Heart left ventricle (tissue), 16 donors: Measurements from ENCODE around the gene PHGDH. TPM values are rescaled to one million over a fixed set of nuclear protein-coding genes. Genes with fewer than 3 reads are reported as not detected.

ENCODE experiments used
- ATAC-seq, 4 donors: fragments of 200-7000 bp; cut with Tn5 transposase; one replicate each; pipeline ENCODE4 v1.9.1; 2020 to 2022; ENCODE audit warnings: moderate library complexity in 4 of 4, mild to moderate bottlenecking in 3 of 4, moderate number of reproducible peaks in 1 of 4
- DNase-seq, 5 donors: peaks; one replicate each; pipeline ENCODE4 v3.0.0-alpha.2; 2020
- H3K27ac ChIP-seq, 12 donors: fragments of 200-600 bp; sonication (generic) in 4 of 12; one replicate each; pipeline versions ENCODE4 v1.5.0 to v1.8.0; 2016 to 2022; ENCODE audit warnings: mild to moderate bottlenecking in 2 of 12
- H3K27me3 ChIP-seq, 9 donors: fragments of 200-600 bp; sonication (generic) in 2 of 9; one replicate each; pipeline versions ENCODE4 v1.5.1 to v1.8.0; 2016 to 2022; ENCODE audit warnings: mild to moderate bottlenecking in 3 of 9
- H3K36me3 ChIP-seq, 9 donors: fragments of 200-600 bp; sonication (generic) in 2 of 9; one replicate each; pipeline versions ENCODE4 v1.5.0 to v1.8.0; 2018 to 2022; ENCODE audit warnings: mild to moderate bottlenecking in 2 of 9
- H3K4me1 ChIP-seq, 12 donors: fragments of 200-600 bp; sonication (generic) in 4 of 12; one replicate each; pipeline versions ENCODE4 v1.5.0 to v1.8.0; 2016 to 2022; ENCODE audit warnings: mild to moderate bottlenecking in 3 of 12
- H3K4me3 ChIP-seq, 12 donors: fragments of 200-600 bp; sonication (generic) in 4 of 12; one replicate each; pipeline versions ENCODE4 v1.5.0 to v1.8.0; 2017 to 2022; ENCODE audit warnings: mild to moderate bottlenecking in 9 of 12, moderate library complexity in 4 of 12
- H3K9me3 ChIP-seq, 12 donors: fragments of 200-600 bp; sonication (generic) in 4 of 12; one replicate each; pipeline versions ENCODE4 v1.5.0 to v1.8.0; 2016 to 2022; ENCODE audit warnings: mild to moderate bottlenecking in 1 of 12
- POLR2A ChIP-seq, 2 donors: fragments of 450-650 bp; IDR thresholded peaks; one replicate each; pipeline ENCODE4 v1.6.1; 2017; ENCODE audit warnings: antibody characterized with exemption in 2 of 2, mild to moderate bottlenecking in 2 of 2, moderate library complexity in 2 of 2
- WGBS, 4 donors: extraction: QIAGEN DNeasy Blood & Tissue Kit in 2 of 4; methylation state at CpG; one replicate each; pipeline versions ENCODE4 v1.1.5 to v1.1.7; 2013 to 2018; 5-methylcytosine and 5-hydroxymethylcytosine counted together
- intact Hi-C, 10 donors: fragments of 100-400 bp; cut with DNase I; formaldehyde crosslinking; loops; one replicate each; pipeline versions ENCODE4 v1.11.1 to v1.14.2; 2022
- polyA plus RNA-seq, 2 donors: library from polyadenylated mRNA; stranded (reverse); fragments of 200-250 nt; gene quantifications; one replicate each; pipeline ENCODE4 v1.2.3, GENCODE V29; 2013
- total RNA-seq, 9 donors: library from RNA; depleted of rRNA in 2 of 9; stranded (reverse); fragments of >200 nt in 2 of 9; fragmentation: NEBNext Ultra II Directional in 3 of 9; extraction: Animal tissue kit (Norgen Biotek cat#: 25700) in 3 of 9; gene quantifications; one replicate each; pipeline versions ENCODE4 v1.1.0 to v1.2.4, GENCODE V29; 2016 to 2023
- TF ChIP-seq, protein P1 (sequence below), 12 donors: fragments of 200-600 bp; sonication (generic) in 4 of 12; IDR thresholded peaks; one replicate each; pipeline versions ENCODE4 v1.5.0 to v1.8.0; 2018 to 2022; ENCODE audit warnings: antibody characterized with exemption in 12 of 12, mild to moderate bottlenecking in 5 of 12
- donor health status: ischemic (EF 13 %, LVEDD 7.1; RV severe dilation, severe dysfunction).
- donor health status: healthy with polysubstance abuse.
- donor health status: DM: no; HTN: yes; CAD: no.
- donor health status: DM: no; HTN: no; CAD: no.
- donor health status: ischemic (EF 25% LVEDD 6.9; RV normal size, moderate dysfunction).
- donor health status: ischemic (EF 25% LVEDD 5.7; RV mildly dilated, moderate dysfunction).
- donor health status: healthy.
- donor health status: DM: yes; HTN: yes; CAD: no.
- donor health status: ischemic (EF 35%, LVEDD 5.7; RV mildly dilated, moderate dysfunction).
- donor health status: nonischemic (EF 11% LVEDD 7.7; RV severe dilation, severe dysfunction).
- donor health status: DM: yes; HTN: yes; CAD: no.
- donor health status: PGD.
- donor health status: ischemic (EF 29% LVEDD 5.4; RV normal size, mild dysfunction).
- donor health status: nonischemic (EF 23%, LVEDD 6.1; RV moderate dilation, normal function).

Gene PHGDH
- total and polyA plus RNA-seq, 11 donors = 2.8 to 39.6 (median 5.2) TPM

DNA sequence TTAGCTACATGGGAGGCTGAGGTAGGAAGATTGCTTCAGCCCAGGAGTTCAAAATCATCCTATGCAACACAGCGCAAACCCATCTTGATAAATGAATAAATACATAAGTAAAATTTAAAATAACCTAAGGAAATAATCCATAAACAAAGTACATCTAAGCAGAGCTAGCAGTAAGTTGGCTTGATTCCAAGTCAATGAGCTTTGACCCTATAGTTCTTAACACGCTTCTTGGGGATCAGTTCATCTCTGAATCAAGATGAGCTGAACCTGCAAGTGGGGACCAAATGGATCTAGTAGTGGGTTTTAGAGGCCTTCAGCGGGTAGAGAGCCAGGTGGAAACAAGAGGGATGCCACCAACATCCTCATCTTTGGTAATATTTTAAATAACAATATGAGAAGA lies 31.5 kb upstream of the PHGDH start:
- DNase-seq (no peak), ATAC-seq (no peak)
- H3K9me3 ChIP-seq = no peaks in the 10 kb centered on the region
- no peaks in the 10 kb centered on the region for H3K27me3 ChIP-seq
- 95 to 97% (median 96%) methylated on average over 3 of the region's 3 CpGs for WGBS, 4 donors
- H3K4me3 ChIP-seq = no peak overlapping the region
- no peak for TF ChIP-seq POLR2A (IDR thresholded peaks at IDR 0.05)
- TF ChIP-seq, protein P1, sequence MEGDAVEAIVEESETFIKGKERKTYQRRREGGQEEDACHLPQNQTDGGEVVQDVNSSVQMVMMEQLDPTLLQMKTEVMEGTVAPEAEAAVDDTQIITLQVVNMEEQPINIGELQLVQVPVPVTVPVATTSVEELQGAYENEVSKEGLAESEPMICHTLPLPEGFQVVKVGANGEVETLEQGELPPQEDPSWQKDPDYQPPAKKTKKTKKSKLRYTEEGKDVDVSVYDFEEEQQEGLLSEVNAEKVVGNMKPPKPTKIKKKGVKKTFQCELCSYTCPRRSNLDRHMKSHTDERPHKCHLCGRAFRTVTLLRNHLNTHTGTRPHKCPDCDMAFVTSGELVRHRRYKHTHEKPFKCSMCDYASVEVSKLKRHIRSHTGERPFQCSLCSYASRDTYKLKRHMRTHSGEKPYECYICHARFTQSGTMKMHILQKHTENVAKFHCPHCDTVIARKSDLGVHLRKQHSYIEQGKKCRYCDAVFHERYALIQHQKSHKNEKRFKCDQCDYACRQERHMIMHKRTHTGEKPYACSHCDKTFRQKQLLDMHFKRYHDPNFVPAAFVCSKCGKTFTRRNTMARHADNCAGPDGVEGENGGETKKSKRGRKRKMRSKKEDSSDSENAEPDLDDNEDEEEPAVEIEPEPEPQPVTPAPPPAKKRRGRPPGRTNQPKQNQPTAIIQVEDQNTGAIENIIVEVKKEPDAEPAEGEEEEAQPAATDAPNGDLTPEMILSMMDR (IDR thresholded peaks at IDR 0.05) = no peak
- intact Hi-C loops = no loop called here
- no peaks in the 10 kb centered on the region for H3K36me3 ChIP-seq
- H3K4me1 ChIP-seq = peaks cover 0 to 9% (median 2%) of the 10 kb centered on the region in 12 donors
- no peak overlapping the region for H3K27ac ChIP-seq

DNA sequence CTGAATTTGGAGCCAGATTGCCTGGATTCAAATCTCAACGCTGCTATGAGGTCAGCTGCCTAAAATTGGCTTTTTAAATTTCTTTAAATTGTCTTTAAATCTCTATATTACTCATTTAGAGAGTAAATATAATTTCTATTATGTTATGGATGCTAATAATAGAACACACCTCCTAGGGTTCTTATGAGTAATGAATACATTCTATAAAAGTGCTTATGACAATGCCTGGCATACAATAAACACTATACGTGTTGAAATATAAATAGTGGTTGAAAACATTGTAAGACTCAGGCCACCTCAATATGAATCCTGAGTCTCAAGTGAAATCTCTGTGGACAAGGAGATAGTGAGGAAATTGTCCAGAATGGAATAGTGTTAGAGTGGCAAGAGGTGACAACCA lies 31.0 kb upstream of the PHGDH start:
- Histone ChIP-seq H3K27ac (no peak overlapping the region), H3K4me1 (peaks cover 0 to 3% (median 0%) of the 10 kb centered on the region in 12 donors), H3K27me3 (no peaks in the 10 kb centered on the region), H3K36me3 (no peaks in the 10 kb centered on the region), H3K4me3 (no peak overlapping the region), H3K9me3 (no peaks in the 10 kb centered on the region)
- DNase-seq (no peak), ATAC-seq (no peak)
- intact Hi-C loops = no loop called here
- TF ChIP-seq, protein P1 (IDR thresholded peaks at IDR 0.05) = no peak
- no peak for TF ChIP-seq POLR2A (IDR thresholded peaks at IDR 0.05)
- WGBS, 4 donors = 66 to 74% (median 70%) methylated on average over 2 of the region's 2 CpGs

DNA sequence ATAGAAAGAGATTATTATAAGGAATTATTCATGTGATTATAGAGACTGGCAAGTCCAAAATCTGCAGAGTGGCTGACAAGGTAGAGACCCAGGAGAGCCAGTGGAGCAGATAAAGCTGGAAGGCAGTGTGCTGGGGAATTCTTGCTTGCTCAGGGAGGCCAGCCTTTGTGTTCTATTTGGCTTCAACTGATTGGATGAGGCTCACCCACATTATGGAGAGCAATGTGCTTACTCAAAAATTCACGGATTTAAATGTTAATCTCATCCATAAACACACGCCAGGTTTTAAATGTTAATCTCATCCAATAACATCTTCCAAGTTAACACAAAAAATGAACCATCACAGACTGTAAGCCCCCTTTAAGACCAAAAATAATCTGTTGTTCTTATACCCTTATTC lies 30.2 kb upstream of the PHGDH start:
- Histone ChIP-seq H3K4me1 (no peaks in the 10 kb centered on the region), H3K27me3 (no peaks in the 10 kb centered on the region), H3K9me3 (no peaks in the 10 kb centered on the region), H3K36me3 (no peaks in the 10 kb centered on the region), H3K27ac (no peak overlapping the region), H3K4me3 (no peak overlapping the region)
- ATAC-seq = no peak
- 82 to 94% (median 90%) methylated on average over 2 of the region's 2 CpGs for WGBS, 4 donors
- intact Hi-C loops = no loop called here
- TF ChIP-seq, protein P1 (IDR thresholded peaks at IDR 0.05) = no peak
- TF ChIP-seq POLR2A (IDR thresholded peaks at IDR 0.05) = no peak
- no peak for DNase-seq

DNA sequence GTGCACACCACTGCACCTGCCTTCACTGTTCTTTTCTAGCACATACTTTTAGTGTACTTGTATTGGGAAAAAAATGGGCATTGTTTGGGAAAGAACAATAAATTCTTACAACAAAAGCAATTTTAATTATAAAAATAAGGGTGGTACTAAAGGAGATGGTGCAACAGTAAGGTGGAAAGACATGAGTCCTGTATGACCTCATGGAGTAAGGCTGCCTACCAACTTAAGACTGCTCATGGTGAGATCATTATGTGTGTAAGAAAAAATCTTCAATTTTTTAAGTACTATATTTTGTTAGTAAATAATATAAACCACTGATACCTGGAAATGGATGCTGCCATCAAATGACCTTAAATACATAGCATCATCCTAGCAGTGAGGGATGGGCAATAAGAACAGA lies 29.6 kb upstream of the PHGDH start:
- TF ChIP-seq POLR2A (IDR thresholded peaks at IDR 0.05) = no peak
- TF ChIP-seq, protein P1 (IDR thresholded peaks at IDR 0.05) = no peak
- H3K27me3 ChIP-seq = no peaks in the 10 kb centered on the region
- DNase-seq (no peak), ATAC-seq (no peak)
- intact Hi-C loops = no loop called here
- H3K9me3 ChIP-seq = no peaks in the 10 kb centered on the region
- no peaks in the 10 kb centered on the region for H3K36me3 ChIP-seq
- H3K4me3 ChIP-seq = no peak overlapping the region
- H3K27ac ChIP-seq = no peak overlapping the region
- H3K4me1 ChIP-seq = no peaks in the 10 kb centered on the region
